ENCODE measurements around the gene PSD2.

- TF ChIP-seq CTCF (IDR thresholded peaks at IDR 0.05 in 4 of 5, conservative IDR thresholded peaks at IDR 0.05 in 1 of 5): no peak
- no peak for TF ChIP-seq POLR2A (IDR thresholded peaks at IDR 0.05)
Measured at GRCh38 chr5:139760066-139761056, 35.2 kb upstream of the PSD2 start.

Measured in gastrocnemius medialis (tissue), 4 donors.